ENCODE measurements around the gene TPSD1.

TPSD1 gene

DNA sequence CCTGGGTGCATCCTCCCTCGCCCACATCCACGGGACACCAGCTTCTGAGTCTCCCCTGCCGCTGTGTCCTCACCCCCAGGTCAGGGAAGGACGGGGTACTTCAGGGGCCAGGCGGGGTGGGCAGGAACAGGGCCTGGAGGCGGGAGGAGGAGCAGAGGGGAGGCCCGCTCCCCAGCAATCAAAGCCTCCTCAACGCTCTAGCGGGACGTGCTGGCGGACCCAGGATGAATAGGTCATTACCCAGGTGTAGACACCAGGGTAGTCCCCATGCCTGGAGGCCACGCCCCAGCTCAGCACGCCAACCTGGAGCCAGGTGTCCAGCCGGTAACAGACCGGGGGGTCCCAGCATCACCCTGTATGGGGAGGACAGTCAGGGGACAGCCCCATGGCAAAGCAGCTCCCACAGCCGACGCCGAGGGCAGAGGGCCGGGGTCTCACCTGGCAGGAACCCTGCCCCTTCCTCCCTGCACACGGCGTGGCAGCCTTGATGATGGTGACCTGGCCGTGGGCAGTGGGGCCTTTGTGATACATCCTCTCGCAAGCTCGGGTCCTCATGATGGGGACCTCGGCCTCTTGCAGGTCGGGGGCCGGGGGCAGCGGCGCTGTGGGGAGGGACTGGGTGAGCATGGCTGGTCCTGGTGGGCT lies 24.2 kb downstream of the TPSD1 start:
- H2AFZ ChIP-seq (ENCODE audit: low read depth, low read length, severe bottlenecking): no peak overlapping the region
- TF ChIP-seq, protein P1, sequence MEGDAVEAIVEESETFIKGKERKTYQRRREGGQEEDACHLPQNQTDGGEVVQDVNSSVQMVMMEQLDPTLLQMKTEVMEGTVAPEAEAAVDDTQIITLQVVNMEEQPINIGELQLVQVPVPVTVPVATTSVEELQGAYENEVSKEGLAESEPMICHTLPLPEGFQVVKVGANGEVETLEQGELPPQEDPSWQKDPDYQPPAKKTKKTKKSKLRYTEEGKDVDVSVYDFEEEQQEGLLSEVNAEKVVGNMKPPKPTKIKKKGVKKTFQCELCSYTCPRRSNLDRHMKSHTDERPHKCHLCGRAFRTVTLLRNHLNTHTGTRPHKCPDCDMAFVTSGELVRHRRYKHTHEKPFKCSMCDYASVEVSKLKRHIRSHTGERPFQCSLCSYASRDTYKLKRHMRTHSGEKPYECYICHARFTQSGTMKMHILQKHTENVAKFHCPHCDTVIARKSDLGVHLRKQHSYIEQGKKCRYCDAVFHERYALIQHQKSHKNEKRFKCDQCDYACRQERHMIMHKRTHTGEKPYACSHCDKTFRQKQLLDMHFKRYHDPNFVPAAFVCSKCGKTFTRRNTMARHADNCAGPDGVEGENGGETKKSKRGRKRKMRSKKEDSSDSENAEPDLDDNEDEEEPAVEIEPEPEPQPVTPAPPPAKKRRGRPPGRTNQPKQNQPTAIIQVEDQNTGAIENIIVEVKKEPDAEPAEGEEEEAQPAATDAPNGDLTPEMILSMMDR (IDR thresholded peaks at IDR 0.05; ENCODE audit: insufficient read depth, low read length, poor library complexity, severe bottlenecking): no peak
- no peak for TF ChIP-seq EZH2phosphoT487 (conservative IDR thresholded peaks at IDR 0.05; ENCODE audit: low read length)
- no peaks in the 10 kb centered on the region for H3K9me2 ChIP-seq (replicated peaks; ENCODE audit: insufficient read depth, low read length)
- H4K20me1 ChIP-seq (ENCODE audit: low read depth, low read length): no peaks in the 10 kb centered on the region
- H3F3A ChIP-seq (ENCODE audit: insufficient read depth): no peaks in the 10 kb centered on the region
- H3K4me3 ChIP-seq (ENCODE audit: insufficient read depth, low read length, poor library complexity, severe bottlenecking): no peak overlapping the region
- no peaks in the 10 kb centered on the region for H3K27me3 ChIP-seq (ENCODE audit: low read length)
- H3K4me2 ChIP-seq (ENCODE audit: low read depth, low read length, poor library complexity, severe bottlenecking): no peak overlapping the region
- no peaks in the 10 kb centered on the region for H3K79me2 ChIP-seq (ENCODE audit: insufficient read depth, low read length)
- H3K27ac ChIP-seq (ENCODE audit: low read depth, low read length): no peak overlapping the region
- no peaks in the 10 kb centered on the region for H3K36me3 ChIP-seq (ENCODE audit: low read length)
- no peak overlapping the region for H3K9ac ChIP-seq (ENCODE audit: low read length)
- no peaks in the 10 kb centered on the region for H3K9me3 ChIP-seq (ENCODE audit: insufficient read depth, low read length)

DNA sequence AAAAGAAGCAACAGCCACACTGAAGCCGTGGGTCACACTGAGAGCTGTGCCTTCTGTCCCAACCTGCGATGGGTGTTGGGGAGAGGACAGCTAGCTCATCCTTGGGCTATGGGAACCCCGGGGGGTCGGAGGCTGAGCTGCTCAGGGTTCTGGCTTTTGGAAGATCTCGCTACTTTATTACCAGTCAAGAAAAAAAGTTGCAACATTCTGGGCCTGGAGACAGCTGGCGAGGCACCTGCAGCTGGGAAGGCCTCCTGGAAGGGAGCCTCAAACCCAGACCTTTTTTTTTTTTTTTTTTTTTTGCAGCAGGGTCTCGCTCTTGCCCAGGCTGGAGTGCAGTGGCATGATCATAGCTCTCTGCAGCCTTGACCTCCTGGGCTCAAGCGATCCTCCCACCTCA lies 24.9 kb downstream of the TPSD1 start:
- no peak overlapping the region for H3K4me3 ChIP-seq (ENCODE audit: insufficient read depth, low read length, poor library complexity, severe bottlenecking)
- H3F3A ChIP-seq (ENCODE audit: insufficient read depth): no peaks in the 10 kb centered on the region
- no peaks in the 10 kb centered on the region for H3K27me3 ChIP-seq (ENCODE audit: low read length)
- H4K20me1 ChIP-seq (ENCODE audit: low read depth, low read length): no peaks in the 10 kb centered on the region
- no peak overlapping the region for H3K27ac ChIP-seq (ENCODE audit: low read depth, low read length)
- H3K9ac ChIP-seq (ENCODE audit: low read length): no peak overlapping the region
- TF ChIP-seq EZH2phosphoT487 (conservative IDR thresholded peaks at IDR 0.05; ENCODE audit: low read length): no peak
- TF ChIP-seq, protein P1 (IDR thresholded peaks at IDR 0.05; ENCODE audit: insufficient read depth, low read length, poor library complexity, severe bottlenecking): no peak
- no peaks in the 10 kb centered on the region for H3K79me2 ChIP-seq (ENCODE audit: insufficient read depth, low read length)
- H3K9me3 ChIP-seq (ENCODE audit: insufficient read depth, low read length): no peaks in the 10 kb centered on the region
- H3K4me2 ChIP-seq (ENCODE audit: low read depth, low read length, poor library complexity, severe bottlenecking): no peak overlapping the region
- H3K36me3 ChIP-seq (ENCODE audit: low read length): no peaks in the 10 kb centered on the region
- H3K9me2 ChIP-seq (replicated peaks; ENCODE audit: insufficient read depth, low read length): no peaks in the 10 kb centered on the region
- H2AFZ ChIP-seq (ENCODE audit: low read depth, low read length, severe bottlenecking): no peak overlapping the region

DNA sequence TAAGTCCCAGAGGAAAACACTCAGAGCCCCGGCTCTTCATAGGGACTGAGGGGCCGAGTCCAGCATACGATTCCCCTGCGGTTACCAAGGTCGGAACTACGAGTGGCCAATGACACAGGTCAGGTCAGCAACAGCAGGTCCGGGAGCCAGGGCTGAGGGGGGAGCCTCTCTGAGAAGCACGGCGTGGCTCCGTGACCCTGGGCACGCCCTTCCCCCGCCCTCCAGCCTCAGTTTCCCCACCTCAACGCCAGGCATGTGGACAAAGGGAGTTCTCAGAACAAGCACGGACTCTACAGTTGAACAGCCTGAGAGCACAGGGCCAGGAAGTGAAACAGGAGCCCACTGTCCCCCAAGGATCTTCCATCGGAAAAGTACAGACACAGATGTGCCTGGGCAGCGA lies 25.6 kb downstream of the TPSD1 start:
- Histone ChIP-seq H3K36me3 (ENCODE audit: low read length) (no peaks in the 10 kb centered on the region), H3K79me2 (ENCODE audit: insufficient read depth, low read length) (no peaks in the 10 kb centered on the region), H4K20me1 (ENCODE audit: low read depth, low read length) (no peaks in the 10 kb centered on the region), H3K4me2 (ENCODE audit: low read depth, low read length, poor library complexity, severe bottlenecking) (no peak overlapping the region), H2AFZ (ENCODE audit: low read depth, low read length, severe bottlenecking) (no peak overlapping the region), H3K9ac (ENCODE audit: low read length) (no peak overlapping the region), H3F3A (ENCODE audit: insufficient read depth) (no peaks in the 10 kb centered on the region), H3K9me2 (replicated peaks; ENCODE audit: insufficient read depth, low read length) (no peaks in the 10 kb centered on the region), H3K27ac (ENCODE audit: low read depth, low read length) (no peak overlapping the region), H3K9me3 (ENCODE audit: insufficient read depth, low read length) (no peaks in the 10 kb centered on the region), H3K27me3 (ENCODE audit: low read length) (no peaks in the 10 kb centered on the region), H3K4me3 (ENCODE audit: insufficient read depth, low read length, poor library complexity, severe bottlenecking) (no peak overlapping the region)
- no peak for TF ChIP-seq EZH2phosphoT487 (conservative IDR thresholded peaks at IDR 0.05; ENCODE audit: low read length)
- TF ChIP-seq, protein P1 (IDR thresholded peaks at IDR 0.05; ENCODE audit: insufficient read depth, low read length, poor library complexity, severe bottlenecking): no peak

Data from SU-DHL-6 (cell line).